Measurements from ENCODE around the gene IL18R1. TPM values are rescaled to one million over a fixed set of nuclear protein-coding genes. Genes with fewer than 3 reads are reported as not detected.

The IL18R1 gene
- total RNA-seq, 1 experiment from 2014 or later, result 0.08 TPM

- Histone ChIP-seq H3K27ac (ENCODE audit: low read length) (no peak overlapping the region), H3K27me3 (ENCODE audit: control insufficient read depth, insufficient read depth, low read length) (peaks cover 3% of the 10 kb centered on the region), H3K9me3 (ENCODE audit: control insufficient read depth, insufficient read depth, low read depth, low read length) (no peaks in the 10 kb centered on the region), H3K4me3 (ENCODE audit: low read depth in 2 of 2, low read length in 2 of 2) (no peak overlapping the region), H3K36me3 (ENCODE audit: control insufficient read depth, insufficient read depth, low read length) (no peaks in the 10 kb centered on the region), H3K4me1 (ENCODE audit: control insufficient read depth, insufficient read depth, low read length) (no peaks in the 10 kb centered on the region)
- ATAC-seq, result no peak
- TF ChIP-seq SIN3A (IDR thresholded peaks at IDR 0.05; ENCODE audit: borderline replicate concordance, insufficient read depth, low read depth, low read length), result no peak
- TF ChIP-seq CTCF (IDR thresholded peaks at IDR 0.05), result no peak
- TF ChIP-seq, protein P1, sequence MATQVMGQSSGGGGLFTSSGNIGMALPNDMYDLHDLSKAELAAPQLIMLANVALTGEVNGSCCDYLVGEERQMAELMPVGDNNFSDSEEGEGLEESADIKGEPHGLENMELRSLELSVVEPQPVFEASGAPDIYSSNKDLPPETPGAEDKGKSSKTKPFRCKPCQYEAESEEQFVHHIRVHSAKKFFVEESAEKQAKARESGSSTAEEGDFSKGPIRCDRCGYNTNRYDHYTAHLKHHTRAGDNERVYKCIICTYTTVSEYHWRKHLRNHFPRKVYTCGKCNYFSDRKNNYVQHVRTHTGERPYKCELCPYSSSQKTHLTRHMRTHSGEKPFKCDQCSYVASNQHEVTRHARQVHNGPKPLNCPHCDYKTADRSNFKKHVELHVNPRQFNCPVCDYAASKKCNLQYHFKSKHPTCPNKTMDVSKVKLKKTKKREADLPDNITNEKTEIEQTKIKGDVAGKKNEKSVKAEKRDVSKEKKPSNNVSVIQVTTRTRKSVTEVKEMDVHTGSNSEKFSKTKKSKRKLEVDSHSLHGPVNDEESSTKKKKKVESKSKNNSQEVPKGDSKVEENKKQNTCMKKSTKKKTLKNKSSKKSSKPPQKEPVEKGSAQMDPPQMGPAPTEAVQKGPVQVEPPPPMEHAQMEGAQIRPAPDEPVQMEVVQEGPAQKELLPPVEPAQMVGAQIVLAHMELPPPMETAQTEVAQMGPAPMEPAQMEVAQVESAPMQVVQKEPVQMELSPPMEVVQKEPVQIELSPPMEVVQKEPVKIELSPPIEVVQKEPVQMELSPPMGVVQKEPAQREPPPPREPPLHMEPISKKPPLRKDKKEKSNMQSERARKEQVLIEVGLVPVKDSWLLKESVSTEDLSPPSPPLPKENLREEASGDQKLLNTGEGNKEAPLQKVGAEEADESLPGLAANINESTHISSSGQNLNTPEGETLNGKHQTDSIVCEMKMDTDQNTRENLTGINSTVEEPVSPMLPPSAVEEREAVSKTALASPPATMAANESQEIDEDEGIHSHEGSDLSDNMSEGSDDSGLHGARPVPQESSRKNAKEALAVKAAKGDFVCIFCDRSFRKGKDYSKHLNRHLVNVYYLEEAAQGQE (IDR thresholded peaks at IDR 0.05; ENCODE audit: insufficient read depth in 1 of 2, low read depth in 2 of 2, low read length in 1 of 2), result no peak
- CTCF ChIA-PET, result no interaction called here
- in situ Hi-C loops (cut with HindIII; ENCODE audit: low pct_unique_long_range_greater_than_20kb, low sequenced_read_pairs) (no loop called here), intact Hi-C loops (cut with micrococcal nuclease; ENCODE audit: unreplicated experiment) (no loop called here)
- no TSS peak for BruUV-seq (replicated peaks)
- POLR2A ChIA-PET, result no interaction called here
- DNase-seq (ENCODE audit: low read depth, low spot score), result no peak
These were observed 81.5 kb downstream of the IL18R1 start for GRCh38 chr2:102437122-102437521.

- in situ Hi-C loops (cut with HindIII; ENCODE audit: low pct_unique_long_range_greater_than_20kb, low sequenced_read_pairs) (no loop called here), intact Hi-C loops (cut with micrococcal nuclease; ENCODE audit: unreplicated experiment) (no loop called here)
- Histone ChIP-seq H3K9me3 (ENCODE audit: control insufficient read depth, insufficient read depth, low read depth, low read length) (no peaks in the 10 kb centered on the region), H3K27me3 (ENCODE audit: control insufficient read depth, insufficient read depth, low read length) (peaks cover 3% of the 10 kb centered on the region), H3K27ac (ENCODE audit: low read length) (no peak overlapping the region), H3K36me3 (ENCODE audit: control insufficient read depth, insufficient read depth, low read length) (no peaks in the 10 kb centered on the region), H3K4me3 (ENCODE audit: low read depth in 2 of 2, low read length in 2 of 2) (no peak overlapping the region), H3K4me1 (ENCODE audit: control insufficient read depth, insufficient read depth, low read length) (no peaks in the 10 kb centered on the region)
- DNase-seq (ENCODE audit: low read depth, low spot score), result no peak
- CTCF ChIA-PET, result no interaction called here
- TF ChIP-seq SIN3A (IDR thresholded peaks at IDR 0.05; ENCODE audit: borderline replicate concordance, insufficient read depth, low read depth, low read length), result no peak
- no peak for ATAC-seq
- no TSS peak for BruUV-seq (replicated peaks)
- POLR2A ChIA-PET, result no interaction called here
These were observed 82.5 kb downstream of the IL18R1 start for GRCh38 chr2:102438111-102438510.

DNA sequence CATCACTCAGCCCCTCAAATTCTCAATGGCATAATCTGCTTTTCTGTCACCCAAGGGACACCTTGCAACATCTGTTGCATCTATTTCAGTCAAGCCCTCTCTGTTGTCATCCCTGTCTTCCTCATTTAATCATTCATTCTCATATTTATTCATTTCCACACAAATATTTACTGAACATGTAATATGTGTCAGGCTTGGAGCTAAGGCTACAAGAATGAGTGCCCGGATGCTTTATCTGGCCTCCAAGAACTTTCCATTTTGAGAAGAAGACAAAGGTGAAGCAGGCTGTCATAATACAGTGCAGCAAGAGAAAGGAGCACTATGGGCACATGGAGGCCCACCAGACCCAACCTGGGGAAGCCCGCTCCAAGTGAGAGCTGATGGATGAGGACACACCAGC lies 83.0 kb downstream of the IL18R1 start:
- intact Hi-C loops (cut with micrococcal nuclease; ENCODE audit: unreplicated experiment), result no loop called here
- Histone ChIP-seq H3K36me3 (ENCODE audit: control insufficient read depth, insufficient read depth, low read length) (no peaks in the 10 kb centered on the region), H3K9me3 (ENCODE audit: control insufficient read depth, insufficient read depth, low read depth, low read length) (no peaks in the 10 kb centered on the region), H3K27me3 (ENCODE audit: control insufficient read depth, insufficient read depth, low read length) (peaks cover 3% of the 10 kb centered on the region), H3K4me1 (ENCODE audit: control insufficient read depth, insufficient read depth, low read length) (no peaks in the 10 kb centered on the region), H3K4me3 (ENCODE audit: low read depth in 2 of 2, low read length in 2 of 2) (no peak overlapping the region), H3K27ac (ENCODE audit: low read length) (no peak overlapping the region)
- ATAC-seq (no peak), DNase-seq (ENCODE audit: low read depth, low spot score) (no peak)
- ChIA-PET POLR2A (no interaction called here), CTCF (no interaction called here)
- TF ChIP-seq CTCF (IDR thresholded peaks at IDR 0.05) (no peak), SIN3A (IDR thresholded peaks at IDR 0.05; ENCODE audit: borderline replicate concordance, insufficient read depth, low read depth, low read length) (no peak), POLR2AphosphoS5 (IDR thresholded peaks at IDR 0.05; ENCODE audit: low read depth, low read length) (no peak), TCF7L2 (IDR thresholded peaks at IDR 0.05; ENCODE audit: low read depth, low read length) (no peak)
- TF ChIP-seq, protein P1 (IDR thresholded peaks at IDR 0.05; ENCODE audit: insufficient read depth in 1 of 2, low read depth in 2 of 2, low read length in 1 of 2), result no peak
- BruUV-seq (replicated peaks), result no TSS peak
- in situ Hi-C loops (cut with HindIII; ENCODE audit: low pct_unique_long_range_greater_than_20kb, low sequenced_read_pairs), result no loop called here
